Endothelial cell of hepatic sinusoid (primary cell): ENCODE results near the gene IFI35.
"Not testable (repeated sequence)": the region's sequence is repeated elsewhere in the genome, so short reads cannot be mapped to it uniquely, and the experiment has no call there.

Source experiments
- in situ Hi-C: cut with HindIII; loops from 2 replicates; pipeline ENCODE4 v1.10.0; 2017; ENCODE audit warnings: low sequenced_read_pairs

IFI35 gene

GRCh38 chr17:43044024-43044423, 37.4 kb downstream of the IFI35 start:
- in situ Hi-C loops, result no loop called here

GRCh38 chr17:43051969-43052368, 45.4 kb downstream of the IFI35 start:
- in situ Hi-C loops, result no loop called here

GRCh38 chr17:43053008-43053407, 46.4 kb downstream of the IFI35 start:
- in situ Hi-C loops, result not testable (repeated sequence)

GRCh38 chr17:43056051-43056450, 49.5 kb downstream of the IFI35 start:
- in situ Hi-C loops, result no loop called here

- in situ Hi-C loops, result no loop called here
Observed at GRCh38 chr17:43062984-43063638, 56.5 kb downstream of the IFI35 start.
